PC-9 (cell line): ENCODE data around the gene ABCB8. TPM values are rescaled to one million over a fixed set of nuclear protein-coding genes. Genes with fewer than 3 reads are reported as not detected.

ENCODE experiments used
- BruUV-seq: library from RNA; stranded (reverse); fragments of 400-500 nt; replicated peaks from 2 replicates; lab custom pipeline; 2021; lab: Mats Ljungman, UMichigan
- CTCF ChIA-PET: fragments of 300-600 bp; sonication (Branson Sonifier 250); formaldehyde crosslinking; loops from one replicate; lab custom pipeline; 2022; ENCODE audit warnings: antibody characterized with exemption; lab: Charles Lee
- POLR2A ChIA-PET: fragments of 300-600 bp; sonication (Branson Sonifier 250); formaldehyde crosslinking; loops from one replicate; lab custom pipeline; 2022; ENCODE audit warnings: antibody characterized with exemption; ENCODE audit not compliant: unreplicated experiment; lab: Charles Lee
- DNase-seq, 2 experiments: peaks; one replicate each; pipeline versions ENCODE4 v3.0.0 to v3.0.0-alpha.2; 2015 to 2022; ENCODE audit warnings: mixed read lengths in 1 of 2
- H2AFZ ChIP-seq: fragments of 200-600 bp; sonication (generic); 2 replicates; pipeline ENCODE4 v1.8.1; 2017; ENCODE audit warnings: antibody characterized with exemption
- H3F3A ChIP-seq: fragments of 200-600 bp; sonication (generic); 2 replicates; pipeline ENCODE4 v1.8.1; 2017; ENCODE audit warnings: antibody characterized with exemption, mild to moderate bottlenecking, low read depth; ENCODE audit not compliant: insufficient read depth
- H3K27ac ChIP-seq: fragments of 200-600 bp; sonication (generic); 2 replicates; pipeline ENCODE4 v1.6.1; 2016; ENCODE audit warnings: mixed run types
- H3K27me3 ChIP-seq: fragments of 200-600 bp; sonication (generic); 2 replicates; pipeline ENCODE4 v1.6.1; 2016; ENCODE audit warnings: low read depth, mixed run types; ENCODE audit not compliant: insufficient read depth
- H3K36me3 ChIP-seq: fragments of 200-600 bp; sonication (generic); 2 replicates; pipeline ENCODE4 v1.6.1; 2016; ENCODE audit warnings: low read depth, mixed run types
- H3K4me1 ChIP-seq: fragments of 200-600 bp; sonication (generic); replicated peaks from 2 replicates; pipeline ENCODE4 v1.6.1; 2016; ENCODE audit warnings: mixed run types; ENCODE audit not compliant: insufficient read depth
- H3K4me2 ChIP-seq: fragments of 200-600 bp; sonication (generic); 2 replicates; pipeline ENCODE4 v1.6.1; 2017; ENCODE audit warnings: mixed run types
- H3K4me3 ChIP-seq: fragments of 200-600 bp; sonication (generic); 2 replicates; pipeline ENCODE4 v1.6.1; 2016; ENCODE audit warnings: mixed run types
- H3K79me2 ChIP-seq: fragments of 200-600 bp; sonication (generic); 2 replicates; pipeline ENCODE4 v1.6.1; 2017; ENCODE audit warnings: low read depth, mixed run types
- H3K9me2 ChIP-seq: fragments of 200-600 bp; sonication (generic); 2 replicates; pipeline ENCODE4 v1.8.1; 2017; ENCODE audit warnings: mild to moderate bottlenecking; ENCODE audit not compliant: insufficient read depth
- H3K9me3 ChIP-seq: fragments of 200-600 bp; sonication (generic); 2 replicates; pipeline ENCODE4 v1.8.1; 2016; ENCODE audit warnings: low read depth; ENCODE audit not compliant: insufficient read depth
- H4K20me1 ChIP-seq: fragments of 200-600 bp; sonication (generic); 2 replicates; pipeline ENCODE4 v1.8.1; 2017; ENCODE audit not compliant: insufficient read depth
- EZH2 ChIP-seq: fragments of 200-600 bp; sonication (generic); IDR thresholded peaks from 2 replicates; pipeline ENCODE4 v1.8.0; 2017; ENCODE audit warnings: antibody characterized with exemption, low read depth
- intact Hi-C: fragments of 100-400 bp; cut with micrococcal nuclease; formaldehyde crosslinking; loops from one replicate; pipeline ENCODE4 v1.10.0; 2022; ENCODE audit not compliant: unreplicated experiment
- total RNA-seq: library from RNA; stranded (reverse); gene quantifications from 2 replicates; pipeline ENCODE4 v1.2.3, GENCODE V29; 2021
- TF ChIP-seq, protein P1 (sequence below): fragments of 200-600 bp; sonication (generic); conservative IDR thresholded peaks from 2 replicates; pipeline ENCODE4 v1.6.1; 2017; ENCODE audit warnings: mixed run types, antibody characterized with exemption, mild to moderate bottlenecking, moderate library complexity

The ABCB8 gene
- total RNA-seq, 1 experiment from 2014 or later, result 61.9 TPM

DNA sequence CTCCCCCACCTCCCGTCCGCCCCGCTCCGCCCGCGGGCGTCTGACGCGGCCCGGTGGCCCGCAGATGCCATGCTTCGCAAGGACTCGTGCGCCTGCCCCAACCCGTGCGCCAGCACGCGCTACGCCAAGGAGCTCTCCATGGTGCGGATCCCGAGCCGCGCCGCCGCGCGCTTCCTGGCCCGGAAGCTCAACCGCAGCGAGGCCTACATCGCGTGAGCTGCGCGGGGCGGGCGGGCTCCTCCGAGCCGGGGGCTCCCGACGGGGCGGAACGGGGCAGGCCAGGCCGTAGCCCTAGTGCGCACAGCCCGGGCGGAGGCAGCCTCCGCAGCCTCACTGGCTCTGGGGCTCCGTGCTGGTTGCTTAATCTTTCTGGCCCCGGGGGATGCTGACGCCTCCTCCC is 22.9 kb downstream of the ABCB8 start:
- Histone ChIP-seq H3K27me3 (no peaks in the 10 kb centered on the region), H4K20me1 (no peaks in the 10 kb centered on the region), H3K4me1 (peaks cover 18% of the 10 kb centered on the region), H3K9me3 (no peaks in the 10 kb centered on the region), H3K27ac (no peak overlapping the region), H3F3A (peaks cover 26% of the 10 kb centered on the region; the same call in 1 of the 2 replicates), H2AFZ (no peak overlapping the region), H3K4me3 (no peak overlapping the region), H3K4me2 (no peak overlapping the region), H3K36me3 (no peaks in the 10 kb centered on the region), H3K79me2 (no peaks in the 10 kb centered on the region), H3K9me2 (no peaks in the 10 kb centered on the region)
- CTCF ChIA-PET, result no interaction called here
- no peak for TF ChIP-seq EZH2
- TF ChIP-seq, protein P1, sequence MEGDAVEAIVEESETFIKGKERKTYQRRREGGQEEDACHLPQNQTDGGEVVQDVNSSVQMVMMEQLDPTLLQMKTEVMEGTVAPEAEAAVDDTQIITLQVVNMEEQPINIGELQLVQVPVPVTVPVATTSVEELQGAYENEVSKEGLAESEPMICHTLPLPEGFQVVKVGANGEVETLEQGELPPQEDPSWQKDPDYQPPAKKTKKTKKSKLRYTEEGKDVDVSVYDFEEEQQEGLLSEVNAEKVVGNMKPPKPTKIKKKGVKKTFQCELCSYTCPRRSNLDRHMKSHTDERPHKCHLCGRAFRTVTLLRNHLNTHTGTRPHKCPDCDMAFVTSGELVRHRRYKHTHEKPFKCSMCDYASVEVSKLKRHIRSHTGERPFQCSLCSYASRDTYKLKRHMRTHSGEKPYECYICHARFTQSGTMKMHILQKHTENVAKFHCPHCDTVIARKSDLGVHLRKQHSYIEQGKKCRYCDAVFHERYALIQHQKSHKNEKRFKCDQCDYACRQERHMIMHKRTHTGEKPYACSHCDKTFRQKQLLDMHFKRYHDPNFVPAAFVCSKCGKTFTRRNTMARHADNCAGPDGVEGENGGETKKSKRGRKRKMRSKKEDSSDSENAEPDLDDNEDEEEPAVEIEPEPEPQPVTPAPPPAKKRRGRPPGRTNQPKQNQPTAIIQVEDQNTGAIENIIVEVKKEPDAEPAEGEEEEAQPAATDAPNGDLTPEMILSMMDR, result no peak
- no peak for DNase-seq
- POLR2A ChIA-PET, result no interaction called here
- BruUV-seq, result no TSS peak
- intact Hi-C loops, result no loop called here

DNA sequence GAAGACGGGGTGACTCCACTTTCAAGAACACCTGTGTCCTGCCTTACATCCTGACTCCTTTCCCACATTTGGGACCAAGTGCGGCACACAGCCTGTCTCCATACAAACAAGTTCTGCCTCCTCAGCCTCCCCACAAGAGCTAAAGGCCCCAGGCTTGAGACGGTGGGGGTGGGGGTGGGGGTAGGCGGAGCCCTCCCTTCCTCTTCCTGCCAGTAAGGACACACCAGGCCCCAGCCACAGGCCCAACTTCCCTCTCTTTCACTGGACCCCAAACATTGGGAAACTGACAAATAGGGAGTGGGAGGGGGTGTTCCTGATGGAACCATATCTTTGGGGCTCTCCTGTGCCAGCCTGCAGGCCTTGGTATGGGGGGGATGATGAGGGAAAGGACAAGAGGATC is 24.8 kb downstream of the ABCB8 start:
- DNase-seq, result no peak
- no peaks in the 10 kb centered on the region for H3K9me2 ChIP-seq
- peaks cover 17% of the 10 kb centered on the region; the same call in 1 of the 2 replicates for H3F3A ChIP-seq
- CTCF ChIA-PET, result interaction anchor here (0.6 kb wide), 2 partner anchors 151 to 203 kb away, joined by 5 to 7 read pairs; no protein-coding TSS in a partner anchor
- POLR2A ChIA-PET, result interaction anchor here (0.7 kb wide), 1 partner anchor 172 kb away, joined by 7 read pairs; no protein-coding TSS in a partner anchor
- H3K27me3 ChIP-seq, result no peaks in the 10 kb centered on the region
- TF ChIP-seq, protein P1, result no peak
- no peak for TF ChIP-seq EZH2
- intact Hi-C loops, result no loop called here
- H3K79me2 ChIP-seq, result no peaks in the 10 kb centered on the region
- no TSS peak for BruUV-seq
- no peak overlapping the region for H3K27ac ChIP-seq
- H3K4me1 ChIP-seq, result peaks cover 6% of the 10 kb centered on the region
- H3K9me3 ChIP-seq, result no peaks in the 10 kb centered on the region
- no peak overlapping the region for H3K4me3 ChIP-seq
- no peaks in the 10 kb centered on the region for H3K36me3 ChIP-seq
- H2AFZ ChIP-seq, result no peak overlapping the region
- no peak overlapping the region for H3K4me2 ChIP-seq
- no peaks in the 10 kb centered on the region for H4K20me1 ChIP-seq

DNA sequence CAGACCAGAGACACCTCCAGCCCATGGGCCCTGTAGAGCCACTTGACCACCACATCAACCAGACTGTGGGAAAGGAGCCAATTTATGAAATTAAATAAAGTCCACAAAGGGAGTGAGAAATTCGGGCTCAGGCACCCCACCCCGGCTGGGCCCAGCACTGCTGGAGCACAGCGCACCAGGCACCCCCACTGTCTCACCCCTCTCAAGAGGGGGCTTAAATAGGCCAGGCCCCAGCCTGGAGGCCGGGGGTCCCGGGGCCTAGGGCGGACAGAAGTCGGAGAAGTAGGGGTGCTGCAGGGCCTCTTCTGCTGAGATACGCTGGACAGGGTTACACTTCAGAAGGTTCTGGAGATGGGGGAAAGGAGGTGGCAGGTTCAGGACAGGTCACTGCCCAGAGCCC is 25.5 kb downstream of the ABCB8 start:
- H3K4me3 ChIP-seq, result no peak overlapping the region
- no peaks in the 10 kb centered on the region for H3K9me2 ChIP-seq
- no peaks in the 10 kb centered on the region for H3K36me3 ChIP-seq
- BruUV-seq, result no TSS peak
- ChIA-PET POLR2A (no interaction called here), CTCF (no interaction called here)
- H3K9me3 ChIP-seq, result no peaks in the 10 kb centered on the region
- H2AFZ ChIP-seq, result no peak overlapping the region
- H3K27ac ChIP-seq, result no peak overlapping the region
- TF ChIP-seq, protein P1, result no peak
- no peak for TF ChIP-seq EZH2
- no peaks in the 10 kb centered on the region for H3K27me3 ChIP-seq
- peaks cover 21% of the 10 kb centered on the region; the same call in 1 of the 2 replicates for H3F3A ChIP-seq
- peaks cover 11% of the 10 kb centered on the region for H3K4me1 ChIP-seq
- H4K20me1 ChIP-seq, result no peaks in the 10 kb centered on the region
- intact Hi-C loops, result no loop called here
- no peak overlapping the region for H3K4me2 ChIP-seq
- H3K79me2 ChIP-seq, result no peaks in the 10 kb centered on the region
- DNase-seq, result no peak
